H9 (cell line): ENCODE data around the gene SLC6A8. TPM values are rescaled to one million over a fixed set of nuclear protein-coding genes. Genes with fewer than 3 reads are reported as not detected.

Experiments
- DNase-seq: peaks from one replicate; pipeline ENCODE4 v3.0.0-alpha.2; 2017
- H2AFZ ChIP-seq: one replicate; pipeline ENCODE4 v1.6.1; 2013; ENCODE audit warnings: mild to moderate bottlenecking, low read length, control low read depth, moderate library complexity
- H2AK5ac ChIP-seq: 2 replicates; pipeline ENCODE4 v1.6.1; 2013; ENCODE audit warnings: low read length, control low read depth, mixed read lengths; ENCODE audit not compliant: insufficient read length
- H2BK120ac ChIP-seq: one replicate; pipeline ENCODE4 v1.6.1; 2013; ENCODE audit warnings: low read depth, mild to moderate bottlenecking, low read length, control low read depth, inconsistent platforms; ENCODE audit not compliant: poor library complexity, severe bottlenecking
- H2BK12ac ChIP-seq: 2 replicates; pipeline ENCODE4 v1.6.1; 2013; ENCODE audit warnings: low read length, control low read depth, mixed read lengths, low read depth; ENCODE audit not compliant: insufficient read length
- H2BK15ac ChIP-seq: 2 replicates; pipeline ENCODE4 v1.6.1; 2013; ENCODE audit warnings: low read depth, low read length, control low read depth
- H2BK20ac ChIP-seq: one replicate; pipeline ENCODE4 v1.6.1; 2013; ENCODE audit warnings: low read depth, mild to moderate bottlenecking, low read length, control low read depth, inconsistent platforms; ENCODE audit not compliant: poor library complexity, severe bottlenecking
- H2BK5ac ChIP-seq: 2 replicates; pipeline ENCODE4 v1.6.1; 2013; ENCODE audit warnings: low read length, control low read depth, mixed read lengths; ENCODE audit not compliant: insufficient read length
- H3K14ac ChIP-seq: 2 replicates; pipeline ENCODE4 v1.6.1; 2013; ENCODE audit warnings: low read length, control low read depth; ENCODE audit not compliant: insufficient read depth
- H3K18ac ChIP-seq: 2 replicates; pipeline ENCODE4 v1.6.1; 2013; ENCODE audit warnings: low read depth, mild to moderate bottlenecking, mixed read lengths, low read length, control low read depth; ENCODE audit not compliant: insufficient read length
- H3K23ac ChIP-seq: 2 replicates; pipeline ENCODE4 v1.6.1; 2013; ENCODE audit warnings: low read length, control low read depth, mixed read lengths, low read depth; ENCODE audit not compliant: insufficient read length
- H3K23me2 ChIP-seq: 2 replicates; pipeline ENCODE4 v1.6.1; 2013; ENCODE audit warnings: low read depth, mild to moderate bottlenecking, mixed read lengths, low read length, control low read depth; ENCODE audit not compliant: insufficient read length, poor library complexity, severe bottlenecking
- H3K27ac ChIP-seq: 2 replicates; pipeline ENCODE4 v1.5.1; 2013; ENCODE audit warnings: low read length, control low read depth, mixed read lengths, low read depth; ENCODE audit not compliant: insufficient read length
- H3K27me3 ChIP-seq: 2 replicates; pipeline ENCODE4 v1.6.1; 2013; ENCODE audit warnings: low read length, control low read depth, inconsistent platforms; ENCODE audit not compliant: insufficient read depth
- H3K4ac ChIP-seq: 2 replicates; pipeline ENCODE4 v1.6.1; 2013; ENCODE audit warnings: low read depth, mild to moderate bottlenecking, control low read depth, inconsistent platforms, low read length, moderate library complexity
- H3K4me1 ChIP-seq: 2 replicates; pipeline ENCODE4 v1.6.1; 2013; ENCODE audit warnings: low read length, control low read depth, inconsistent platforms; ENCODE audit not compliant: insufficient read depth
- H3K4me2 ChIP-seq: 2 replicates; pipeline ENCODE4 v1.6.1; 2013; ENCODE audit warnings: low read length, control low read depth, mixed read lengths; ENCODE audit not compliant: insufficient read length, insufficient read depth
- H3K56ac ChIP-seq: 2 replicates; pipeline ENCODE4 v1.6.1; 2013; ENCODE audit warnings: low read depth, mild to moderate bottlenecking, mixed read lengths, low read length, control low read depth; ENCODE audit not compliant: insufficient read length
- H3K79me1 ChIP-seq: 2 replicates; pipeline ENCODE4 v1.6.1; 2013; ENCODE audit warnings: low read depth, mild to moderate bottlenecking, moderate library complexity, low read length, control low read depth, inconsistent platforms; ENCODE audit not compliant: insufficient read depth, poor library complexity, severe bottlenecking
- H3K79me2 ChIP-seq: 2 replicates; pipeline ENCODE4 v1.6.1; 2013; ENCODE audit warnings: low read length, control low read depth, inconsistent platforms; ENCODE audit not compliant: insufficient read depth
- H3K9ac ChIP-seq: 2 replicates; pipeline ENCODE4 v1.6.1; 2013; ENCODE audit warnings: low read length, control low read depth, mixed read lengths; ENCODE audit not compliant: insufficient read length; ENCODE audit errors: extremely low read depth
- H3K9me3 ChIP-seq: one replicate; pipeline ENCODE4 v1.6.1; 2013; ENCODE audit warnings: low read depth, low read length, inconsistent platforms; ENCODE audit not compliant: control insufficient read depth
- H3T11ph ChIP-seq: one replicate; pipeline ENCODE4 v1.6.1; 2013; ENCODE audit warnings: mild to moderate bottlenecking, low read length, control low read depth, inconsistent platforms
- H4K20me1 ChIP-seq: one replicate; pipeline ENCODE4 v1.6.1; 2013; ENCODE audit not compliant: control insufficient read depth, insufficient read length, insufficient read depth
- H4K5ac ChIP-seq: 2 replicates; pipeline ENCODE4 v1.6.1; 2013; ENCODE audit warnings: low read depth, mild to moderate bottlenecking, mixed read lengths, low read length, control low read depth; ENCODE audit not compliant: insufficient read length
- H4K8ac ChIP-seq: replicated peaks from 2 replicates; pipeline ENCODE4 v1.6.1; 2013; ENCODE audit warnings: low read length, control low read depth, mixed read lengths, low read depth; ENCODE audit not compliant: insufficient read length
- H4K91ac ChIP-seq: 2 replicates; pipeline ENCODE4 v1.6.1; 2013; ENCODE audit warnings: low read depth, mild to moderate bottlenecking, moderate library complexity, mixed read lengths, low read length, control low read depth; ENCODE audit not compliant: insufficient read length
- H3K27ac Mint-ChIP-seq, 3 experiments: 2 replicates in 2 of 3; 3 replicates in 1 of 3; pipeline ENCODE4 v1.8.0; 2020 to 2021; ENCODE audit warnings: mixed read lengths in 3 of 3, mild to moderate bottlenecking in 1 of 3, moderate library complexity in 1 of 3
- H3K27me3 Mint-ChIP-seq: 2 replicates; pipeline ENCODE4 v1.8.0; 2021; ENCODE audit warnings: low read depth, mild to moderate bottlenecking, moderate library complexity, mixed read lengths
- H3K36me3 Mint-ChIP-seq, 3 experiments: 2 replicates in 2 of 3; 3 replicates in 1 of 3; pipeline ENCODE4 v1.8.0; 2020 to 2021; ENCODE audit warnings: low read depth in 3 of 3, mixed read lengths in 3 of 3; ENCODE audit not compliant: insufficient read depth in 1 of 3
- H3K4me1 Mint-ChIP-seq, 2 experiments: 2 replicates each; pipeline ENCODE4 v1.8.0; 2020; ENCODE audit warnings: mixed read lengths in 2 of 2
- H3K4me3 Mint-ChIP-seq, 2 experiments: 2 replicates in 1 of 2; 3 replicates in 1 of 2; pipeline ENCODE4 v1.8.0; 2020 to 2021; ENCODE audit warnings: mild to moderate bottlenecking in 2 of 2, mixed read lengths in 2 of 2, moderate library complexity in 1 of 2
- H3K9me3 Mint-ChIP-seq, 2 experiments: 2 replicates in 1 of 2; 3 replicates in 1 of 2; pipeline ENCODE4 v1.8.0; 2020; ENCODE audit warnings: mild to moderate bottlenecking in 2 of 2, mixed read lengths in 2 of 2, moderate library complexity in 1 of 2
- WGBS: extraction: QIAGEN DNeasy Blood & Tissue Kit; methylation state at CpG from one replicate; pipeline ENCODE4 v1.1.7; 2013; ENCODE audit warnings: missing lambda C conversion rate, low lambda C conversion rate, mixed read lengths; ENCODE audit not compliant: insufficient read length; ENCODE audit errors: extremely low coverage; 5-methylcytosine and 5-hydroxymethylcytosine counted together
- total RNA-seq: library from RNA; stranded (reverse); gene quantifications from 2 replicates; pipeline ENCODE4 v1.2.1, GENCODE V29; 2021
- TF ChIP-seq, protein P1 (sequence below): fragments of 200-600 bp; sonication (generic); conservative IDR thresholded peaks from 3 replicates; pipeline ENCODE4 v1.8.0; 2021; ENCODE audit warnings: antibody characterized with exemption, mild to moderate bottlenecking

SLC6A8 gene
- total RNA-seq, 1 experiment from 2014 or later, result 229 TPM

DNA sequence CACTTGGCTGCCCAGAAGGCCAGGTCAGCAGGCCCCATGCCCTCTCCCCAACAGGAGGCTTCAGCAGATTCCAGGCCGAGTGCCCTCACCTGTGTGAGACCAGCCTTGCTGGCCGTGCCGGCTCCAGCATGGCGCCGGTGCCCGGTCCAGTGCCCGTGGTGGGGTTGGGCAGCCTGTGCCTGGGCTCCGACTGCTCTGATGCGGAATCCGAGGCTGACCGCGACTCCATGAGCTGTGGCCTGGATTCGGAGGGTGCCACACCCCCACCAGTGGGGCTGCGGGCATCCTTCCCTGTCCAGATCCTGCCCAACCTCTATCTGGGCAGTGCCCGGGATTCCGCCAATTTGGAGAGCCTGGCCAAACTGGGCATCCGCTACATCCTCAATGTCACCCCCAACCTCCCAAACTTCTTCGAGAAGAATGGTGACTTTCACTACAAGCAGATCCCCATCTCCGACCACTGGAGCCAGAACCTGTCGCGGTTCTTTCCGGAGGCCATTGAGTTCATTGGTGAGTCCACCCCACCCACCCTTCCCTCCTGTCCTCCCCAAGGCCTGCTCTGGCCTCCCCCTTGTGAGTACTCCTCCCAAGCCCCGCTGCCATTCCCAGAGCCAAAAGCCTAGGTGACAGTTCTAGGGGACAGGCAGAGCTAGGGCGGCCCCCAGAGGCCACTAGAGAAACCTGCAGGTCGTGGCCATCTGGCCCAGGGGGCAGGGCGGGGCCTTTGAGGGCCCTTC, 38.4 kb upstream of the SLC6A8 start:
- TF ChIP-seq, protein P1, sequence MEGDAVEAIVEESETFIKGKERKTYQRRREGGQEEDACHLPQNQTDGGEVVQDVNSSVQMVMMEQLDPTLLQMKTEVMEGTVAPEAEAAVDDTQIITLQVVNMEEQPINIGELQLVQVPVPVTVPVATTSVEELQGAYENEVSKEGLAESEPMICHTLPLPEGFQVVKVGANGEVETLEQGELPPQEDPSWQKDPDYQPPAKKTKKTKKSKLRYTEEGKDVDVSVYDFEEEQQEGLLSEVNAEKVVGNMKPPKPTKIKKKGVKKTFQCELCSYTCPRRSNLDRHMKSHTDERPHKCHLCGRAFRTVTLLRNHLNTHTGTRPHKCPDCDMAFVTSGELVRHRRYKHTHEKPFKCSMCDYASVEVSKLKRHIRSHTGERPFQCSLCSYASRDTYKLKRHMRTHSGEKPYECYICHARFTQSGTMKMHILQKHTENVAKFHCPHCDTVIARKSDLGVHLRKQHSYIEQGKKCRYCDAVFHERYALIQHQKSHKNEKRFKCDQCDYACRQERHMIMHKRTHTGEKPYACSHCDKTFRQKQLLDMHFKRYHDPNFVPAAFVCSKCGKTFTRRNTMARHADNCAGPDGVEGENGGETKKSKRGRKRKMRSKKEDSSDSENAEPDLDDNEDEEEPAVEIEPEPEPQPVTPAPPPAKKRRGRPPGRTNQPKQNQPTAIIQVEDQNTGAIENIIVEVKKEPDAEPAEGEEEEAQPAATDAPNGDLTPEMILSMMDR, result peak; percentile 68
- no CpG with 5 or more reads among the region's 26 CpGs for WGBS
- H3K23me2 ChIP-seq, result peaks cover 6% of the 10 kb centered on the region
- no peak overlapping the region for H2AFZ ChIP-seq
- no peak overlapping the region for H2BK120ac ChIP-seq
- DNase-seq, result peak; percentile 76
- no peak overlapping the region for H3T11ph ChIP-seq
- no peaks in the 10 kb centered on the region; the same call in 1 of the 2 replicates for H3K4me1 ChIP-seq
- H3K4me2 ChIP-seq, result no peak overlapping the region
- peaks cover 2% of the 10 kb centered on the region for H4K20me1 ChIP-seq
- no peak overlapping the region for H2BK15ac ChIP-seq
- no peaks in the 10 kb centered on the region for H3K79me1 ChIP-seq
- no peak overlapping the region for H3K4me3 Mint-ChIP-seq
- H3K9ac ChIP-seq, result no peak overlapping the region
- H3K4ac ChIP-seq, result no peak overlapping the region
- H3K14ac ChIP-seq, result no peak overlapping the region
- peaks cover 39% of the 10 kb centered on the region for H3K27me3 ChIP-seq
- H3K79me2 ChIP-seq, result no peaks in the 10 kb centered on the region
- H3K27me3 Mint-ChIP-seq, result peaks cover 51% of the 10 kb centered on the region
- no peak overlapping the region for H3K27ac Mint-ChIP-seq
- H3K27ac ChIP-seq, result no peak overlapping the region
- no peak overlapping the region for H2BK5ac ChIP-seq
- H2BK12ac ChIP-seq, result no peak overlapping the region
- H2BK20ac ChIP-seq, result no peak overlapping the region
- no peak overlapping the region for H2AK5ac ChIP-seq
- no peak overlapping the region for H4K91ac ChIP-seq
- H3K4me1 Mint-ChIP-seq, result peaks cover 2 to 3% of the 10 kb centered on the region in 2 experiments; a peak in 1 of 4 replicates
- no peak overlapping the region for H3K56ac ChIP-seq
- H4K5ac ChIP-seq, result no peak overlapping the region
- H4K8ac ChIP-seq, result no peak overlapping the region
- H3K9me3 ChIP-seq, result peaks cover 35% of the 10 kb centered on the region
- H3K36me3 Mint-ChIP-seq, result no peaks in the 10 kb centered on the region; a peak in 1 of 7 replicates
- H3K23ac ChIP-seq, result no peak overlapping the region
- H3K9me3 Mint-ChIP-seq, result peaks cover 57 to 67% of the 10 kb centered on the region in 2 experiments
- H3K18ac ChIP-seq, result no peak overlapping the region
